RWPE2 (cell line): ENCODE results near the gene SCFD2.
"Not testable (repeated sequence)": the region's sequence is repeated elsewhere in the genome, so short reads cannot be mapped to it uniquely, and the experiment has no call there.

Experiments used
- ATAC-seq: fragments of 200-7000 bp; cut with Tn5 transposase; 3 replicates; pipeline ENCODE4 v1.9.1; 2021; ENCODE audit warnings: low read depth
- DNase-seq: peaks from one replicate; pipeline ENCODE4 v3.0.0-alpha.2; 2020; ENCODE audit warnings: low spot score
- H3K27ac ChIP-seq: fragments of 450-650 bp; 2 replicates; pipeline ENCODE4 v1.5.1; 2017; ENCODE audit warnings: mild to moderate bottlenecking; ENCODE audit not compliant: poor library complexity, severe bottlenecking
- H3K27me3 ChIP-seq: fragments of 250-450 bp; sonication (Bioruptor Pico); 2 replicates; pipeline ENCODE4 v1.5.1; 2021; ENCODE audit warnings: mild to moderate bottlenecking, moderate library complexity; ENCODE audit not compliant: insufficient read depth, poor library complexity, severe bottlenecking
- H3K36me3 ChIP-seq: fragments of 250-450 bp; sonication (Bioruptor Pico); 2 replicates; pipeline ENCODE4 v1.5.1; 2020; ENCODE audit warnings: low read depth, mild to moderate bottlenecking, moderate library complexity
- H3K4me1 ChIP-seq: fragments of 250-450 bp; sonication (Bioruptor Pico); 2 replicates; pipeline ENCODE4 v1.5.1; 2021; ENCODE audit warnings: mild to moderate bottlenecking, moderate library complexity; ENCODE audit not compliant: insufficient read depth, poor library complexity, severe bottlenecking
- H3K4me3 ChIP-seq: fragments of 250-450 bp; sonication (Bioruptor Pico); 2 replicates; pipeline ENCODE4 v1.5.1; 2021; ENCODE audit warnings: mild to moderate bottlenecking, moderate library complexity; ENCODE audit not compliant: severe bottlenecking
- H3K9me3 ChIP-seq: fragments of 250-450 bp; sonication (Bioruptor Pico); 2 replicates; pipeline ENCODE4 v1.5.1; 2021; ENCODE audit warnings: mild to moderate bottlenecking, moderate library complexity; ENCODE audit not compliant: severe bottlenecking
- TF ChIP-seq, protein P1 (sequence below): fragments of 450-650 bp; IDR thresholded peaks from one replicate; pipeline ENCODE4 v1.5.1; 2017; ENCODE audit warnings: mild to moderate bottlenecking, moderate library complexity; ENCODE audit not compliant: poor library complexity, severe bottlenecking

Gene SCFD2

DNA sequence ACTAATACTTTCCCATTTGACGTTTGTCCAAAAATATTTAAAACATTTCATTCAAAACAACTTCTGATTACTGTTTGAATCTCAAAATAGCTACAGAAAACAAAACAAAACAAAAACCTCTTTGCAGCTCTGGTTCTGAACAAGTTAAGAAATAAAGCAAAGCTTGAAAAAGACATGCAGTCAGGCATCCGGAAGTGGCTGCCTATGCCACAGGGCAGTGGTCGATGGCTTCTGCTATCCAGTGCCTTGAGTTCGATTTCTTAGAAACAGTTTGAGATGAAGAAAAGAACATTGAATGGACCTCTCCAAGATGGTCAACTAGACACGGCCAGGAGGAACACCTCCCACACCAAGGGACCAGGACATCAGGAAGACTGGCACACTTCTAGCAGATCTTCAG is 125.3 kb downstream of the SCFD2 start:
- no peaks in the 10 kb centered on the region for H3K4me1 ChIP-seq
- DNase-seq (no peak), ATAC-seq (no peak)
- H3K27me3 ChIP-seq, result no peaks in the 10 kb centered on the region
- TF ChIP-seq, protein P1, sequence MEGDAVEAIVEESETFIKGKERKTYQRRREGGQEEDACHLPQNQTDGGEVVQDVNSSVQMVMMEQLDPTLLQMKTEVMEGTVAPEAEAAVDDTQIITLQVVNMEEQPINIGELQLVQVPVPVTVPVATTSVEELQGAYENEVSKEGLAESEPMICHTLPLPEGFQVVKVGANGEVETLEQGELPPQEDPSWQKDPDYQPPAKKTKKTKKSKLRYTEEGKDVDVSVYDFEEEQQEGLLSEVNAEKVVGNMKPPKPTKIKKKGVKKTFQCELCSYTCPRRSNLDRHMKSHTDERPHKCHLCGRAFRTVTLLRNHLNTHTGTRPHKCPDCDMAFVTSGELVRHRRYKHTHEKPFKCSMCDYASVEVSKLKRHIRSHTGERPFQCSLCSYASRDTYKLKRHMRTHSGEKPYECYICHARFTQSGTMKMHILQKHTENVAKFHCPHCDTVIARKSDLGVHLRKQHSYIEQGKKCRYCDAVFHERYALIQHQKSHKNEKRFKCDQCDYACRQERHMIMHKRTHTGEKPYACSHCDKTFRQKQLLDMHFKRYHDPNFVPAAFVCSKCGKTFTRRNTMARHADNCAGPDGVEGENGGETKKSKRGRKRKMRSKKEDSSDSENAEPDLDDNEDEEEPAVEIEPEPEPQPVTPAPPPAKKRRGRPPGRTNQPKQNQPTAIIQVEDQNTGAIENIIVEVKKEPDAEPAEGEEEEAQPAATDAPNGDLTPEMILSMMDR, result no peak
- no peak overlapping the region for H3K27ac ChIP-seq
- H3K4me3 ChIP-seq, result no peak overlapping the region
- no peaks in the 10 kb centered on the region for H3K36me3 ChIP-seq
- H3K9me3 ChIP-seq, result no peaks in the 10 kb centered on the region

DNA sequence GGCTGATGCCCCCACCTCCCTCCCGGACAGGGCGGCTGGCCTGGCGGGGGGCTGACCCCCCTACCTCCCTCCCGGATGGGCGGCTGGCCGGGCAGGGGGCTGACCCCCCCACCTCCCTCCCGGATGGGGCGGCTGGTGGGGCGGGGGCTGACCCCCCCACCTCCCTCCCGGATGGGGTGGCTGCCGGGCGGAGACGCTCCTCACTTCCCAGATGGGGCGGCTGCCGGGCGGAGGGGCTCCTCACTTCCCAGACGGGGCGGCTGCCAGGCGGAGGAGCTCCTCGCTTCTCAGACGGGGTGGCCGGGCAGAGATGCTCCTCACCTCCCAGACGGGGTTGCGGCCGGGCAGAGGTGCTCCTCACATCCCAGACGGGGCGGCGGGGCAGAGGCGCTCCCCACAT is 127.5 kb downstream of the SCFD2 start:
- DNase-seq, H3K4me3 ChIP-seq, H3K9me3 ChIP-seq, H3K4me1 ChIP-seq, H3K27me3 ChIP-seq, ATAC-seq, H3K36me3 ChIP-seq, H3K27ac ChIP-seq: not testable (repeated sequence)

DNA sequence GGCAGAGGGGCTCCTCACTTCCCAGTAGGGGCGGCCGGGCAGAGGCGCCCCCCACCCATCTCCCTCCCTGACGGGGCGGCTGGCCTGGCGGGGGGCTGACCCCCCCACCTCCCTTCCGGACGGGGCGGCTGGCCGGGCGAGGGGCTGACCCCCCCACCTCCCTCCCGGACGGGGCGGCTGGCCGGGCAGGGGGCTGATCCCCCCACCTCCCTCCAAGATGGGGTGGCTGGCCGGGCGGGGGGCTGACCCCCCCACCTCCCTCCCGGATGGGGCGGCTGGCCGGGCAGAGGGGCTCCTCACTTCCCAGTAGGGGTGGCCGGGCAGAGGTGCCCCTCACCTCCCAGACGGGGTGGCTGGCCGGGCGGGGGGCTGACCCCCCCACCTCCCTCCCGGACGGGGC is 128.1 kb downstream of the SCFD2 start:
- ATAC-seq, H3K9me3 ChIP-seq, H3K36me3 ChIP-seq, H3K27me3 ChIP-seq, H3K4me3 ChIP-seq, H3K4me1 ChIP-seq, H3K27ac ChIP-seq, DNase-seq: not testable (repeated sequence)

DNA sequence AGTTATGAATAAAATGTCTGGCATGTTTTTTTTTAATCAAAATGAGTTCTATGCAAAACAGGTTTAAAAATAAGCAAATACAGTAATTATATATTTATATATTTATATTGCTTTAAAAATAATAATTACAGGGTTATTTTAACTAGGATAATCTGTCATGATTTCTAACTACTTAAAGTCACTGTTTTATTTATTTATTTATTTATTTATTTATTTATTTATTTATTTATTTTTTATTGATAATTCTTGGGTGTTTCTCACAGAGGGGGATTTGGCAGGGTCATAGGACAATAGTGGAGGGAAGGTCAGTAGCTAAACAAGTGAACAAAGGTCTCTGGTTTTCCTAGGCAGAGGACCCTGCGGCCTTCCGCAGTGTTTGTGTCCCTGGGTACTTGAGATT is 129.2 kb downstream of the SCFD2 start:
- DNase-seq, H3K27me3 ChIP-seq, ATAC-seq, H3K4me1 ChIP-seq, H3K4me3 ChIP-seq, H3K9me3 ChIP-seq, H3K27ac ChIP-seq, H3K36me3 ChIP-seq: not testable (repeated sequence)

DNA sequence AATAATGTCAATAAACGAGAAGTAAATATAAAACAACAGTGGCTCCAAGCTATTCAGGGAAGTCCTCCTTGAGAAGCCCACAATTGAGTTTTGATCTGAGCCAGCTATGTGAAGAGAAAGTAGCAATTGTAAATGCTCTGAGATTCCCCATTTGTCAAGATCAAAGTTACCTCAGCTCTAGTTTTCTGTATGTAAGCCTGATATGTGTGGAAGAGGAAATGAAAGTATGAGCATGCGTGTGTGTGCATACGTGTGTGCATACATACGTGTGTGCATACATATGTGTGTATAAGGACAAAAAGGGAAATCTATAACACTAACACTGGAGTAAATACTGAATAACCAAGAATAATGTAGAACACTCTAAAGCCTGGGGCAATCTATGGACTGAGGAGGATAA is 130.3 kb downstream of the SCFD2 start:
- Histone ChIP-seq H3K27ac (no peak overlapping the region), H3K36me3 (no peaks in the 10 kb centered on the region)

DNA sequence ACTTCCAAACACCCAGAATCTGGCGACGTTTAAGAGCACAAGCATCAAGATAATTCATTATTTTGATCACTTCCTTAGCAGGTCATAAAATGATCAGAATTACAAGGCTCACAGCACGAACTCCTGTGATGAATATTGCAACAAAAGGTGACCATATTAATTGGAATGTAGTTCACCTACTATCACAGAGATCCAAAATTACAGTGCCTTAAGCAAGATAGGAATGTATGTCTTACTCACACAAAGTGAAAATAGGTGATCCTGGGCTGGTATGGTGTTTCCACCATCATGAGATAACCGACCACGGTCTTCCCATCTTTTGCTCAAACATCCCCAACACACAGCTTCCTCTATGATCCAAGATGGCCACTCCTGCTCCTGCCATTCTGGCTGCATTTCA is 131.2 kb downstream of the SCFD2 start:
- Histone ChIP-seq H3K27me3 (no peaks in the 10 kb centered on the region), H3K4me3 (no peak overlapping the region), H3K36me3 (no peaks in the 10 kb centered on the region), H3K27ac (no peak overlapping the region), H3K9me3 (no peaks in the 10 kb centered on the region), H3K4me1 (no peaks in the 10 kb centered on the region)
- DNase-seq, result no peak
- peak; percentile 85 for ATAC-seq
- TF ChIP-seq, protein P1, result no peak

More for the DNA sequence above, 130.3 kb downstream of the SCFD2 start:
- ATAC-seq (no peak), DNase-seq (no peak)
- Histone ChIP-seq H3K27me3 (no peaks in the 10 kb centered on the region), H3K4me1 (no peaks in the 10 kb centered on the region), H3K9me3 (no peaks in the 10 kb centered on the region), H3K4me3 (no peak overlapping the region)
- TF ChIP-seq, protein P1, result no peak
